Measurements from ENCODE around the gene FAM3C. TPM values are rescaled to one million over a fixed set of nuclear protein-coding genes. Genes with fewer than 3 reads are reported as not detected.
"Not testable (repeated sequence)": the region's sequence is repeated elsewhere in the genome, so short reads cannot be mapped to it uniquely, and the experiment has no call there.

Gene FAM3C
- total RNA-seq, 1 donor from 2014 or later, result 45.2 TPM

- no peak for DNase-seq (ENCODE audit: low read depth, low spot score)
These were observed 64.5 kb downstream of the FAM3C start for GRCh38 chr7:121331574-121331973.

GRCh38 chr7:121331048-121331447 lies 65.1 kb downstream of the FAM3C start:
- DNase-seq (ENCODE audit: low read depth, low spot score), result no peak

- DNase-seq (ENCODE audit: low read depth, low spot score), result no peak
These were observed 65.9 kb downstream of the FAM3C start for GRCh38 chr7:121330053-121330833.

- DNase-seq (ENCODE audit: low read depth, low spot score), result no peak
These were observed 66.7 kb downstream of the FAM3C start for GRCh38 chr7:121329191-121330052.

- DNase-seq (ENCODE audit: low read depth, low spot score), result no peak
These were observed 67.5 kb downstream of the FAM3C start, which contains the start of gene WNT16 for GRCh38 chr7:121328508-121329190. Gene WNT16, plus strand, starts transcription at chr7:121329000. Its CDS starts 293 bp downstream, at chr7:121329293.

- DNase-seq (ENCODE audit: low read depth, low spot score), result no peak
These were observed 68.4 kb downstream of the FAM3C start for GRCh38 chr7:121327671-121328070.

- DNase-seq (ENCODE audit: low read depth, low spot score), result no peak
These were observed 72.4 kb downstream of the FAM3C start for GRCh38 chr7:121323515-121324302.

GRCh38 chr7:121322460-121322859 lies 73.6 kb downstream of the FAM3C start:
- no peak for DNase-seq (ENCODE audit: low read depth, low spot score)

GRCh38 chr7:121315170-121315569 lies 80.9 kb downstream of the FAM3C start:
- DNase-seq (ENCODE audit: low read depth, low spot score), result not testable (repeated sequence)

GRCh38 chr7:121313793-121314676 lies 82.1 kb downstream of the FAM3C start:
- no peak for DNase-seq (ENCODE audit: low read depth, low spot score)

GRCh38 chr7:121313220-121313792 lies 82.8 kb downstream of the FAM3C start:
- DNase-seq (ENCODE audit: low read depth, low spot score), result no peak

GRCh38 chr7:121307021-121307574 lies 89.0 kb downstream of the FAM3C start:
- DNase-seq (ENCODE audit: low read depth, low spot score), result no peak

- no peak for DNase-seq (ENCODE audit: low read depth, low spot score)
These were observed 89.5 kb downstream of the FAM3C start for GRCh38 chr7:121306565-121306964.

GRCh38 chr7:121305109-121305508 lies 91.0 kb downstream of the FAM3C start:
- DNase-seq (ENCODE audit: low read depth, low spot score), result no peak

GRCh38 chr7:121304102-121304658 lies 91.9 kb downstream of the FAM3C start:
- DNase-seq (ENCODE audit: low read depth, low spot score), result no peak

GRCh38 chr7:121303422-121304101 lies 92.5 kb downstream of the FAM3C start:
- no peak for DNase-seq (ENCODE audit: low read depth, low spot score)

GRCh38 chr7:121302214-121302745 lies 93.8 kb downstream of the FAM3C start:
- no peak for DNase-seq (ENCODE audit: low read depth, low spot score)
